HEK293 (cell line): ENCODE data around the gene VIPR2.

Source experiments
- CTCF ChIA-PET: fragments of 350-600 bp; formaldehyde crosslinking; extraction: SDS; loops from one replicate; lab custom pipeline; 2021; ENCODE audit warnings: antibody characterized with exemption; lab: Yijun Ruan, JAX
- POLR2A ChIA-PET: fragments of 300-600 bp; formaldehyde crosslinking; extraction: SDS; loops from one replicate; lab custom pipeline; 2020; ENCODE audit warnings: antibody characterized with exemption, inconsistent platforms; lab: Yijun Ruan, JAX
- H3K27ac ChIP-seq: fragments of 200-500 bp; sonication (Bioruptor generic); 2 replicates; pipeline ENCODE4 v1.5.1; 2014; ENCODE audit warnings: low read depth, low read length, control low read depth, inconsistent platforms; ENCODE audit errors: extremely low read depth
- H3K36me3 ChIP-seq, 2 experiments: fragments of 200-500 bp in 1 of 2; sonication (Bioruptor generic) in 1 of 2; 1 replicate in 1 of 2; 2 replicates in 1 of 2; pipeline ENCODE4 v1.5.1; 2014 to 2017; ENCODE audit warnings: inconsistent platforms in 2 of 2, low read length in 2 of 2; ENCODE audit not compliant: control insufficient read depth in 2 of 2, insufficient read depth in 1 of 2
- H3K4me1 ChIP-seq: fragments of 200-500 bp; sonication (Bioruptor generic); 2 replicates; pipeline ENCODE4 v1.5.1; 2014; ENCODE audit warnings: mild to moderate bottlenecking, low read length, inconsistent platforms; ENCODE audit not compliant: control insufficient read depth, insufficient read depth
- H3K4me3 ChIP-seq: 2 replicates; pipeline ENCODE4 v1.5.1; 2011; ENCODE audit warnings: low read depth, mild to moderate bottlenecking, control low read depth, low read length, moderate library complexity
- H3K9me3 ChIP-seq: fragments of 200-500 bp; sonication (Bioruptor generic); 2 replicates; pipeline ENCODE4 v1.5.1; 2014; ENCODE audit warnings: low read depth, low read length, inconsistent platforms; ENCODE audit not compliant: control insufficient read depth, insufficient read depth
- GLI2 ChIP-seq: fragments of 450-650 bp; formaldehyde crosslinking; IDR thresholded peaks from 2 replicates; pipeline ENCODE4; 2017; ENCODE audit warnings: missing biosample characterization, missing genetic modification characterization, low read depth, borderline replicate concordance
- KLF7 ChIP-seq: fragments of 450-650 bp; formaldehyde crosslinking; IDR thresholded peaks from 2 replicates; pipeline ENCODE4 v1.5.1; 2016; ENCODE audit warnings: missing biosample characterization, missing genetic modification characterization, borderline replicate concordance
- ZBTB48 ChIP-seq: fragments of 450-650 bp; formaldehyde crosslinking; IDR thresholded peaks from 2 replicates; pipeline ENCODE4 v1.5.1; 2016; ENCODE audit warnings: missing biosample characterization, missing genetic modification characterization
- ZBTB49 ChIP-seq: fragments of 450-650 bp; formaldehyde crosslinking; IDR thresholded peaks from 2 replicates; pipeline ENCODE4 v1.5.1; 2016; ENCODE audit warnings: missing biosample characterization, missing genetic modification characterization, low read depth
- ZBTB8A ChIP-seq: fragments of 450-650 bp; formaldehyde crosslinking; IDR thresholded peaks from 2 replicates; pipeline ENCODE4 v1.5.1; 2016; ENCODE audit warnings: missing biosample characterization, missing genetic modification characterization
- ZNF16 ChIP-seq: fragments of 450-650 bp; formaldehyde crosslinking; IDR thresholded peaks from 2 replicates; pipeline ENCODE4 v1.5.1; 2016; ENCODE audit warnings: low read depth, missing biosample characterization, missing genetic modification characterization
- ZNF184 ChIP-seq: fragments of 450-650 bp; IDR thresholded peaks from 2 replicates; pipeline ENCODE4 v1.5.1; 2018; ENCODE audit warnings: missing biosample characterization, mild to moderate bottlenecking, missing genetic modification characterization
- ZNF211 ChIP-seq: fragments of 450-650 bp; formaldehyde crosslinking; IDR thresholded peaks from 2 replicates; pipeline ENCODE4 v1.5.1; 2016; ENCODE audit warnings: low read depth, missing biosample characterization, missing genetic modification characterization
- ZNF274 ChIP-seq, 2 experiments: fragments of 200-500 bp in 1 of 2; fragments of 450-650 bp in 1 of 2; sonication (Bioruptor generic) in 1 of 2; formaldehyde crosslinking in 1 of 2; IDR thresholded peaks; 2 replicates each; pipeline versions ENCODE4 v1.5.1 to v1.6.1; 2014 to 2016; ENCODE audit warnings: borderline replicate concordance in 1 of 2, inconsistent platforms in 1 of 2, low read length in 1 of 2, missing biosample characterization in 1 of 2, missing genetic modification characterization in 1 of 2
- ZNF341 ChIP-seq: fragments of 450-650 bp; formaldehyde crosslinking; IDR thresholded peaks from 2 replicates; pipeline ENCODE4; 2016; ENCODE audit warnings: low read depth, missing biosample characterization, missing genetic modification characterization
- ZNF558 ChIP-seq: fragments of 450-650 bp; formaldehyde crosslinking; IDR thresholded peaks from 2 replicates; pipeline ENCODE4 v1.5.1; 2016; ENCODE audit warnings: missing biosample characterization, missing genetic modification characterization
- ZNF596 ChIP-seq: fragments of 450-650 bp; IDR thresholded peaks from 2 replicates; pipeline ENCODE4 v1.5.0; 2018; ENCODE audit warnings: missing biosample characterization, mild to moderate bottlenecking, missing genetic modification characterization, moderate library complexity
- ZNF624 ChIP-seq: fragments of 450-650 bp; formaldehyde crosslinking; IDR thresholded peaks from 2 replicates; pipeline ENCODE4 v1.5.1; 2017; ENCODE audit warnings: missing biosample characterization, missing genetic modification characterization
- ZNF677 ChIP-seq: fragments of 450-650 bp; IDR thresholded peaks from 2 replicates; pipeline ENCODE4 v1.5.0; 2018; ENCODE audit warnings: missing biosample characterization, mild to moderate bottlenecking, missing genetic modification characterization, moderate library complexity
- ZNF701 ChIP-seq: fragments of 450-650 bp; formaldehyde crosslinking; IDR thresholded peaks from 2 replicates; pipeline ENCODE4 v1.5.1; 2016; ENCODE audit warnings: missing biosample characterization, missing genetic modification characterization
- ZNF776 ChIP-seq: fragments of 450-650 bp; formaldehyde crosslinking; IDR thresholded peaks from 2 replicates; pipeline ENCODE4 v1.5.0; 2017; ENCODE audit warnings: missing biosample characterization, missing genetic modification characterization, borderline replicate concordance
- TF ChIP-seq, protein P1 (sequence below): fragments of 450-650 bp; formaldehyde crosslinking; IDR thresholded peaks from 2 replicates; pipeline ENCODE4 v1.5.1; 2016; ENCODE audit warnings: missing biosample characterization, missing genetic modification characterization
- TF ChIP-seq, protein P2 (sequence below): fragments of 450-650 bp; formaldehyde crosslinking; IDR thresholded peaks from 2 replicates; pipeline ENCODE4 v1.5.1; 2017; ENCODE audit warnings: missing biosample characterization, mild to moderate bottlenecking, missing genetic modification characterization, moderate library complexity
- TF ChIP-seq, protein P3 (sequence below): IDR thresholded peaks from 2 replicates; pipeline ENCODE4 v1.6.1; 2011; ENCODE audit warnings: mild to moderate bottlenecking, low read depth, low read length, borderline replicate concordance
- TF ChIP-seq, protein P4 (sequence below): fragments of 450-650 bp; formaldehyde crosslinking; IDR thresholded peaks from 2 replicates; pipeline ENCODE4 v1.5.1; 2016; ENCODE audit warnings: missing biosample characterization, missing genetic modification characterization

The VIPR2 gene

DNA sequence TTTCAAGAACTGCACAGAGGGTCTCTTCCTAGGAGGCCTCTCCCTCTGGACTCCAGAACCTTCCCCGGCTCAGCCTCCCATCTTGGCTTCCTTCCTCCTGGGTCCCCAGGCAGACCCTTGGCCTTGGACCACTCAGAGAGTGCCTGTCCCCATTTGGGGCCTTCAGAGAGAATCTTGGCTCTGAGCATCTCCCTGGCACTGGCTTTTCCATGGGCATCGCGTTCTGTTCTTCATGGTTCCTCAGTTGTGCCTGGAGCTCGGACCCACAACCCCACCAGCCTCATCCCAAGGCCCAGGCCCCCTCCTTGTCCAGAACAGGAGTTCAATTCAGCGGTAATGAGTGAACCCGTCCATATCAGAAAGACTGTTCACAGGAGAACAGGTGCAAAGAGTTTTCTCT lies 73.4 kb downstream of the VIPR2 start:
- Histone ChIP-seq H3K36me3 (no peaks in the 10 kb centered on the region), H3K4me3 (no peak overlapping the region), H3K9me3 (no peaks in the 10 kb centered on the region), H3K4me1 (no peaks in the 10 kb centered on the region), H3K27ac (no peak overlapping the region)
- ChIA-PET POLR2A (no interaction called here), CTCF (no interaction called here)
- no peak for TF ChIP-seq ZBTB49 (tag by site-specific recombination)
- no peak for TF ChIP-seq GLI2
- no peak for TF ChIP-seq ZNF776
- no peak for TF ChIP-seq ZNF16 (tag by site-specific recombination)
- TF ChIP-seq, protein P1, sequence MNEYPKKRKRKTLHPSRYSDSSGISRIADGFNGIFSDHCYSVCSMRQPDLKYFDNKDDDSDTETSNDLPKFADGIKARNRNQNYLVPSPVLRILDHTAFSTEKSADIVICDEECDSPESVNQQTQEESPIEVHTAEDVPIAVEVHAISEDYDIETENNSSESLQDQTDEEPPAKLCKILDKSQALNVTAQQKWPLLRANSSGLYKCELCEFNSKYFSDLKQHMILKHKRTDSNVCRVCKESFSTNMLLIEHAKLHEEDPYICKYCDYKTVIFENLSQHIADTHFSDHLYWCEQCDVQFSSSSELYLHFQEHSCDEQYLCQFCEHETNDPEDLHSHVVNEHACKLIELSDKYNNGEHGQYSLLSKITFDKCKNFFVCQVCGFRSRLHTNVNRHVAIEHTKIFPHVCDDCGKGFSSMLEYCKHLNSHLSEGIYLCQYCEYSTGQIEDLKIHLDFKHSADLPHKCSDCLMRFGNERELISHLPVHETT (tag by site-specific recombination): no peak
- no peak for TF ChIP-seq ZBTB8A (tag by site-specific recombination)
- TF ChIP-seq ZNF341 (tag by site-specific recombination): no peak
- TF ChIP-seq ZNF677 (tag by site-specific recombination): no peak
- no peak for TF ChIP-seq ZNF274 (IDR thresholded peaks at IDR 0.05; ENCODE audit: low read length)
- TF ChIP-seq ZNF274 (tag by site-specific recombination; IDR thresholded peaks at IDR 0.05; ENCODE audit: borderline replicate concordance): no peak
- TF ChIP-seq, protein P2, sequence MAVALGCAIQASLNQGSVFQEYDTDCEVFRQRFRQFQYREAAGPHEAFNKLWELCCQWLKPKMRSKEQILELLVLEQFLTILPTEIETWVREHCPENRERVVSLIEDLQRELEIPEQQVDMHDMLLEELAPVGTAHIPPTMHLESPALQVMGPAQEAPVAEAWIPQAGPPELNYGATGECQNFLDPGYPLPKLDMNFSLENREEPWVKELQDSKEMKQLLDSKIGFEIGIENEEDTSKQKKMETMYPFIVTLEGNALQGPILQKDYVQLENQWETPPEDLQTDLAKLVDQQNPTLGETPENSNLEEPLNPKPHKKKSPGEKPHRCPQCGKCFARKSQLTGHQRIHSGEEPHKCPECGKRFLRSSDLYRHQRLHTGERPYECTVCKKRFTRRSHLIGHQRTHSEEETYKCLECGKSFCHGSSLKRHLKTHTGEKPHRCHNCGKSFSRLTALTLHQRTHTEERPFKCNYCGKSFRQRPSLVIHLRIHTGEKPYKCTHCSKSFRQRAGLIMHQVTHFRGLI (tag by site-specific recombination): no peak
- TF ChIP-seq ZNF211 (tag by site-specific recombination): no peak
- no peak for TF ChIP-seq KLF7 (tag by site-specific recombination)
- TF ChIP-seq, protein P3, sequence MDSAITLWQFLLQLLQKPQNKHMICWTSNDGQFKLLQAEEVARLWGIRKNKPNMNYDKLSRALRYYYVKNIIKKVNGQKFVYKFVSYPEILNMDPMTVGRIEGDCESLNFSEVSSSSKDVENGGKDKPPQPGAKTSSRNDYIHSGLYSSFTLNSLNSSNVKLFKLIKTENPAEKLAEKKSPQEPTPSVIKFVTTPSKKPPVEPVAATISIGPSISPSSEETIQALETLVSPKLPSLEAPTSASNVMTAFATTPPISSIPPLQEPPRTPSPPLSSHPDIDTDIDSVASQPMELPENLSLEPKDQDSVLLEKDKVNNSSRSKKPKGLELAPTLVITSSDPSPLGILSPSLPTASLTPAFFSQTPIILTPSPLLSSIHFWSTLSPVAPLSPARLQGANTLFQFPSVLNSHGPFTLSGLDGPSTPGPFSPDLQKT: no peak
- no peak for TF ChIP-seq ZBTB48
- no peak for TF ChIP-seq ZNF596 (tag by site-specific recombination)
- no peak for TF ChIP-seq ZNF701 (tag by site-specific recombination)
- no peak for TF ChIP-seq ZNF558 (tag by site-specific recombination)
- no peak for TF ChIP-seq ZNF624
- TF ChIP-seq, protein P4, sequence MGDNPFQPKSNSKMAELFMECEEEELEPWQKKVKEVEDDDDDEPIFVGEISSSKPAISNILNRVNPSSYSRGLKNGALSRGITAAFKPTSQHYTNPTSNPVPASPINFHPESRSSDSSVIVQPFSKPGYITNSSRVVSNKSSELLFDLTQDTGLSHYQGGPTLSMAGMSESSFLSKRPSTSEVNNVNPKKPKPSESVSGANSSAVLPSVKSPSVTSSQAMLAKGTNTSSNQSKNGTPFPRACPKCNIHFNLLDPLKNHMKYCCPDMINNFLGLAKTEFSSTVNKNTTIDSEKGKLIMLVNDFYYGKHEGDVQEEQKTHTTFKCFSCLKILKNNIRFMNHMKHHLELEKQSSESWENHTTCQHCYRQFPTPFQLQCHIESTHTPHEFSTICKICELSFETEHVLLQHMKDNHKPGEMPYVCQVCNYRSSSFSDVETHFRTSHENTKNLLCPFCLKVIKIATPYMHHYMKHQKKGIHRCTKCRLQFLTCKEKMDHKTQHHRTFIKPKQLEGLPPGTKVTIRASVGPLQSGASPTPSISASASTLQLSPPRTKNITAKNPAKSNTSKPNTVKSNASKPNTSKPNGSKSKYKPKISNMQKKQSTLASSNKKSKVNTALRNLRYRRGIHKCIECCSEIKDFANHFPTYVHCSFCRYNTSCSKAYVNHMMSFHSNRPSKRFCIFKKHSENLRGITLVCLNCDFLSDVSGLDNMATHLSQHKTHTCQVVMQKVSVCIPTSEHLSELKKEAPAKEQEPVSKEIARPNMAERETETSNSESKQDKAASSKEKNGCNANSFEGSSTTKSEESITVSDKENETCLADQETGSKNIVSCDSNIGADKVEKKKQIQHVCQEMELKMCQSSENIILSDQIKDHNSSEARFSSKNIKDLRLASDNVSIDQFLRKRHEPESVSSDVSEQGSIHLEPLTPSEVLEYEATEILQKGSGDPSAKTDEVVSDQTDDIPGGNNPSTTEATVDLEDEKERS (tag by site-specific recombination): no peak
- TF ChIP-seq ZNF184 (tag by site-specific recombination): no peak
